MM.1S (cell line): ENCODE results near the gene EPHA2.

ENCODE experiments used
- EZH2 ChIP-seq: fragments of 300-600 bp; sonication (generic); optimal IDR thresholded peaks from 2 replicates; pipeline ENCODE3; 2017; ENCODE audit warnings: low read depth, mild to moderate bottlenecking, antibody characterized with exemption, low read length, mixed read lengths
- EZH2phosphoT487 ChIP-seq: fragments of 300-600 bp; sonication (generic); IDR thresholded peaks from 2 replicates; pipeline ENCODE4 v1.6.1; 2018; ENCODE audit warnings: antibody characterized with exemption, low read length
- TF ChIP-seq, protein P1 (sequence below): fragments of 300-600 bp; sonication (generic); IDR thresholded peaks from 2 replicates; pipeline ENCODE4 v1.5.1; 2016; ENCODE audit warnings: antibody characterized with exemption, low read length, mixed read lengths

DNA sequence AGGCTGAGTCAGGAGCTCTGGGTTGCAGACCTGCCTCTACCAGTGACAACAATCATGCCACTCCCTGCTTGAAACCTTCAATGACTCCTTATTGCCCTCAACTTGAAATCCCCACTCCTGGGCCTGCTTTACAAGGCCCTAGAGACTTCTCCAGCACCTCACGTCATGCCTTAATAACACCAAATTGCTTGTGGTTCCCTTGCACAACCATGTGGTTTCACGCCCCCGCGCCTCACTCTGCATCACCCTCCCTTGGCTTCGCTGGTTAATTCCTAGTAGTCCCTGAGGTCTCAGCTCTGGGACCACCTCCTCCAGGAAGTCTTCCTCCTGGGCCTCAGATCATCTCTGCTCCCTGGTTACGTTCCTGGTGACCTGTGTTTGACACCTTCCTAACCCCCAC is 33.0 kb downstream of the EPHA2 start:
- TF ChIP-seq, protein P1, sequence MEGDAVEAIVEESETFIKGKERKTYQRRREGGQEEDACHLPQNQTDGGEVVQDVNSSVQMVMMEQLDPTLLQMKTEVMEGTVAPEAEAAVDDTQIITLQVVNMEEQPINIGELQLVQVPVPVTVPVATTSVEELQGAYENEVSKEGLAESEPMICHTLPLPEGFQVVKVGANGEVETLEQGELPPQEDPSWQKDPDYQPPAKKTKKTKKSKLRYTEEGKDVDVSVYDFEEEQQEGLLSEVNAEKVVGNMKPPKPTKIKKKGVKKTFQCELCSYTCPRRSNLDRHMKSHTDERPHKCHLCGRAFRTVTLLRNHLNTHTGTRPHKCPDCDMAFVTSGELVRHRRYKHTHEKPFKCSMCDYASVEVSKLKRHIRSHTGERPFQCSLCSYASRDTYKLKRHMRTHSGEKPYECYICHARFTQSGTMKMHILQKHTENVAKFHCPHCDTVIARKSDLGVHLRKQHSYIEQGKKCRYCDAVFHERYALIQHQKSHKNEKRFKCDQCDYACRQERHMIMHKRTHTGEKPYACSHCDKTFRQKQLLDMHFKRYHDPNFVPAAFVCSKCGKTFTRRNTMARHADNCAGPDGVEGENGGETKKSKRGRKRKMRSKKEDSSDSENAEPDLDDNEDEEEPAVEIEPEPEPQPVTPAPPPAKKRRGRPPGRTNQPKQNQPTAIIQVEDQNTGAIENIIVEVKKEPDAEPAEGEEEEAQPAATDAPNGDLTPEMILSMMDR, result no peak
- TF ChIP-seq EZH2 (no peak), EZH2phosphoT487 (no peak)
